Thymus (tissue), 11 donors: Measurements from ENCODE around the gene IST1. TPM values are rescaled to one million over a fixed set of nuclear protein-coding genes. Genes with fewer than 3 reads are reported as not detected.
A peak's percentile ranks its signal among the peaks of the same experiment; 100 is the strongest.
"Not testable (repeated sequence)": the region's sequence is repeated elsewhere in the genome, so short reads cannot be mapped to it uniquely, and the experiment has no call there.

Experiments
- DNase-seq, 9 donors: peaks; one replicate each; pipeline ENCODE4 v3.0.0-alpha.2; 2013; ENCODE audit warnings: low spot score in 9 of 9, low read depth in 6 of 9, missing footprints in 1 of 9
- H3K27ac ChIP-seq, 2 donors: one replicate each; pipeline ENCODE4 v1.5.1; 2013; ENCODE audit warnings: control low read depth in 1 of 2, low read depth in 1 of 2, low read length in 1 of 2, mild to moderate bottlenecking in 1 of 2, moderate library complexity in 1 of 2
- H3K27me3 ChIP-seq, 2 donors: one replicate each; pipeline ENCODE4 v1.5.1; 2013; ENCODE audit warnings: low read length in 1 of 2; ENCODE audit not compliant: control insufficient read depth in 2 of 2, insufficient read depth in 1 of 2
- H3K36me3 ChIP-seq, 2 donors: one replicate each; pipeline ENCODE4 v1.5.1; 2013; ENCODE audit warnings: low read length in 1 of 2, mild to moderate bottlenecking in 1 of 2, moderate library complexity in 1 of 2; ENCODE audit not compliant: control insufficient read depth in 2 of 2, insufficient read depth in 2 of 2
- H3K4me1 ChIP-seq, 2 donors: one replicate each; pipeline ENCODE4 v1.5.1; 2013; ENCODE audit warnings: low read length in 2 of 2; ENCODE audit not compliant: control insufficient read depth in 2 of 2, insufficient read depth in 2 of 2
- H3K4me3 ChIP-seq, 2 donors: one replicate each; pipeline ENCODE4 v1.5.1; 2013; ENCODE audit warnings: low read length in 2 of 2, control low read depth in 1 of 2, mild to moderate bottlenecking in 1 of 2
- H3K9me3 ChIP-seq, 2 donors: one replicate each; pipeline ENCODE4 v1.5.1; 2013; ENCODE audit warnings: low read length in 1 of 2, mild to moderate bottlenecking in 1 of 2; ENCODE audit not compliant: control insufficient read depth in 2 of 2, insufficient read depth in 1 of 2
- WGBS: extraction: QIAGEN DNeasy Blood & Tissue Kit; methylation state at CpG from one replicate; pipeline ENCODE4 v1.1.7; 2013; 5-methylcytosine and 5-hydroxymethylcytosine counted together
- polyA plus RNA-seq: library from polyadenylated mRNA; stranded (reverse); fragments of 200-250 nt; gene quantifications from one replicate; pipeline ENCODE4 v1.2.3, GENCODE V29; 2013
- total RNA-seq: library from RNA; stranded (reverse); fragments of 120-200 nt; gene quantifications from one replicate; pipeline ENCODE4 v1.2.4, GENCODE V29; 2013
- donor health status: healthy.

The IST1 gene
- total and polyA plus RNA-seq, 2 donors, result 134 to 163 TPM

DNA sequence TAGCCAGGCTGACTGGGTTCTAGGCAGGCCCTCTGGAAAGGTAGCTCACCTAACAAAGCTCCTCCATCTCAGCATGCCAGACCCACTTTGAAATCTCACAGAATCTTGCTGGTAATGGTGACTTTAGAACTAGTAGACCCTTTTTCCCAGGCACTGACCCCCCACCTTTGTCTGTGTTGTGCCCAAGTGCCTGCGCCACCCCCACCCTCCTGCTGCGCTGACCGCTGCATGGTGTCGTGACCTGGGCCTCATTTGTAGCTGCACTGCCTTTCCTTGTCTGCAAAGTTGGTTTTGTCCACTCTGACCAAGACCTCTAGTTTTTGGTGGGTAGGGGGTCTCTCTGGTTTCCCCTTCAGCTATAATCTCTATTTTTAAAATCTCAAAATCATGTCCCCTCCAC, 42.8 kb upstream of the IST1 start:
- no peaks in the 10 kb centered on the region for H3K27me3 ChIP-seq
- peak overlapping the region in 1 of 2 donors; percentile 82 for H3K27ac ChIP-seq
- peak overlapping the region in 1 of 2 donors; percentile 8 for H3K4me3 ChIP-seq
- peaks cover 36 to 69% of the 10 kb centered on the region in 2 donors for H3K4me1 ChIP-seq
- peaks cover 55 to 83% of the 10 kb centered on the region in 2 donors for H3K36me3 ChIP-seq
- WGBS, result 98% methylated on average over 4 of the region's 4 CpGs
- H3K9me3 ChIP-seq, result no peaks in the 10 kb centered on the region
- no peak for DNase-seq

DNA sequence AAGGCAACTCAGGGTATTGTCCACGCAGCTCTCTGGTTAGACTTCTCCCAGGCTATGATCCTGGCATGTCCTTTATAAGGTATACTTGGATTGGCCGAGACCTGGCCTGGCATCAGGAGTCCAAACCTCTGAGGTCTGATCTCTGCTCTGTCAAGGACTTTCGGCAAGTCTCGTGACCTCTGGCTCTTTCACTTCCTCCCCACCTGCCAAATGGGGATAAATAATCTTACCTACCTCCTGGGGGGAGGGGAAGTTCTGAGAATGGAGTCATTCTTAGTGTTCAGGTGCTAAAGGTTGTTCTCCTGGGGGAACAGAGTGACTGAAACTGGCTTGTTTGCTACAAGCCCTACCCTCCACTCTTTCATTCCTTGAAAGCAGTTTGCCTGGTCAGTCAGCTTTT, 41.9 kb upstream of the IST1 start:
- H3K4me1 ChIP-seq, result peaks cover 36 to 69% of the 10 kb centered on the region in 2 donors
- no peaks in the 10 kb centered on the region for H3K9me3 ChIP-seq
- H3K27me3 ChIP-seq, result no peaks in the 10 kb centered on the region
- peak in 1 of 9 donors; percentile 39 for DNase-seq
- 63% methylated on average over 4 of the region's 4 CpGs for WGBS
- H3K36me3 ChIP-seq, result peaks cover 55 to 80% of the 10 kb centered on the region in 2 donors
- H3K4me3 ChIP-seq, result no peak overlapping the region
- peak overlapping the region in 1 of 2 donors; percentile 82 for H3K27ac ChIP-seq

DNA sequence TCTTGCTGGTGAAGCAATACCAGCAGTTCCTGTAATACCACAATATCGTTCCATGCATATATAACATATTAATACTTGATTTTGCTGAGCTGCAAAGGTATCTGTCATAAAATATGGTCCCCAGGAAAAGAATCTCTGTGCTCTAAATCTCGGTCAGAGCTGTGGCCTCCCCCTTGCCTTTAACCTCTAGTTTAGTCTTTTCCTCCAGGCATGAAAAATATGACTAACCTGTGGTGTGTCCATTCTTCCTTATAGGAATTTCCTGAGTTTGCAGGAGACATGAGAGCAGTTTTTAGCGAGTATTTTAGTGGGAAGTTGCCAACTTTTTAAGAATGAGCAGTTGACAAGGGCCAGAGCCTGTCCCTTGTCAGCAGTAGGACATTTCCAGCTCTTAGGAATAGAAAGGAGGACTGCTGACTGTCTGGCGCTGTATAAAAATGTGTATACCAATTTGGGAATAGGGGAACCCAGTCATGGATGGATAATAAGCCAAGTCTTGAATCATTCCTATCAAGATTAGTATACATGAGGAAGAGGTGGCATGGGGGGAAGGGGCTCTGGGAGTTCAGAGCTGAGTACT, 40.9 kb upstream of the IST1 start:
- DNase-seq, result no peak
- Histone ChIP-seq H3K27me3 (no peaks in the 10 kb centered on the region), H3K4me3 (no peak overlapping the region), H3K36me3 (peaks cover 50 to 80% of the 10 kb centered on the region in 2 donors), H3K27ac (no peak overlapping the region), H3K4me1 (peaks cover 36 to 69% of the 10 kb centered on the region in 2 donors), H3K9me3 (no peaks in the 10 kb centered on the region)
- 97% methylated on average over 4 of the region's 4 CpGs for WGBS

DNA sequence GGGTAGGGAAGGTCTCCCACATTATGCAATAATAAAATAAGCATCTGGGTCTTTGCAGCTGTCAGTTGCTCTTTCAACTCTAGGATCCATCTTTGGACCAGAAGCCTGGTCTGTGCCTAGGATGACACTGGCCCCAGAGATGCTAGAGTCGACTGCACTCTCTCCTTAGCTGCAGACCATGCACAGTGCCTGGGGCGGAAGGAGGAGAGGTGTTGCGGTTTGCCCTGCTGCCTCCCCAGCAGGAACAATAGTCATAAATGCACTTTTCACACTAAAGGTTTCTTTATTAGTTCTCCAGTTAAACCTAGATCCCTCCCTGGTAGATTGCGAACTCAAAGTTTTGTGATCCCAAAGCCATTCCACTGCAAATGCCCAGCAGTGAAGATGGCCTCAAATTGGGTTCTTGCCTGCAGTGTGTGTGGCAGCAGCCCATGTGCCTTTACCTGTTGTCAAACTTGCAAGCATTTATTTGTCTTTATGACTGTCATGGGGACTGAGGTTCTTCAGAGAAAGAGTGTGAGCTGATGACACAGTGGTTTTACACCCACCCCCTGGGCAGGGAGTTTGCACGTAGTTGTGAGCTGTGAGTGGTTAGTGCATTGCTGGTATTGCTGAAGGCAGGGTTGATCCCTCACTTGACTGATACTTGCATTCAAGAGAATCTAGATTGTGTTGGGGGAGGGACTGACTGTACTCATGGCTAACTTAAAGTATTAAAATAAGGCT, 39.2 kb upstream of the IST1 start:
- no peaks in the 10 kb centered on the region for H3K27me3 ChIP-seq
- peaks cover 44 to 71% of the 10 kb centered on the region in 2 donors for H3K36me3 ChIP-seq
- H3K27ac ChIP-seq, result no peak overlapping the region
- peaks cover 31 to 56% of the 10 kb centered on the region in 2 donors for H3K4me1 ChIP-seq
- WGBS, result 92% methylated on average over 5 of the region's 5 CpGs
- no peaks in the 10 kb centered on the region for H3K9me3 ChIP-seq
- DNase-seq, result no peak
- no peak overlapping the region for H3K4me3 ChIP-seq

DNA sequence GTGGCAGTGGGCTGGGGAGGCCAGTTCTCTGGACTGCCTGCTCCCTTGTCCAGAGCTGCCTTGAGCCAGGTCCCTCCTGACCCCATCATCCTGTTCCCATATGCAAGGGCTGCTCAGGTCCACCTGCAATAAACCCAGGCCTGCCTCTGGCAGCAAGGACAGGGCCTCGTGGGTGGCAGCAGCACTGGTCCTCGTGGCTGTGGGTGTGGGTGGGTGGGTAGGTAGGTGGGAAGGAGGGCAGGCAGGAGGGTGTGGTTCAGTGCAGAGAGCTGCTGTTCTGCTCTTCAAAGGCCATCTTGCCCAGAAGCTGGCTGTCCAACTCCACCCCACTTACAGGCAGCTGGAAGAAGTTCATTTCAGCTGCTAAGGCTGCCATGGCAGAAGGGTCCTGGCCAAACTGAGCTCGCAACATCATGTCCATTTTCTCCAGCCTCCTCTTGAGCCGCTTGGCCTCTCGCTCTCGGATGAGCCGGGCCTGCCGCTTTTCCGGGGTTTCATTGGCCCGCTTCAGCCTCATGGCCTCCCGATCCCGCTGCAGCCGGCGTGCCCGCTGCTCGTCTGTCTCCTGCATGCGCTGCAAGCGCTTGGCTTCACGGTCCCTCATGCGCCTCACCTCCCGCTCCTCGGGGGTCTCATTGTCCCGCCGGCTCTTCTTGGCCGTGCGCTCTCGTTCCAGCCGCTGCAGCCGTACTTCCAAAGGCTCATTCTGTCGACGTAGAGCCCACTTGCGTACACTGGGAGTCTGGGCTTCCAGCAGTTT, 35.4 kb upstream of the IST1 start:
- H3K36me3 ChIP-seq, result peaks cover 27 to 51% of the 10 kb centered on the region in 2 donors
- H3K27ac ChIP-seq, result no peak overlapping the region

DNA sequence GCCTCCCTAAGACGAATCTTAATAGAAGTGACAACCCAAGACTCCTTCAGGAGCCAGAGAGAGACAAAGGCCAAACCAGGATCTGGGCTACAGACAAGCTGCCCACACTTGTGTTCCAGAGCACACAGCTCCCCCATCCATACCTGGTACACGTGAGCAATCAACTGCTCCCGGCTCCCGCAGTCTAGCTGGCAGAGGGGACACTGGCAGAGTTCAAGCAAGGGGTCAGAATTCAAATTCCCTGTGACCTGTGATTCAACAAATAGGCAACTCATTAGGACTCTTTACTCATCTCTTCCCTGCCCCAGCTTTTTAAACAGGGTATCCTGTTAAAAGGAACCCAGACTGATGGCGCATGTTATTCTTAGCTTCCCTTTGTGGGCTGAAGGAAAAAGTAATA, 31.3 kb upstream of the IST1 start:
- no peaks in the 10 kb centered on the region for H3K27me3 ChIP-seq
- H3K4me1 ChIP-seq, result no peaks in the 10 kb centered on the region
- peaks cover 23 to 29% of the 10 kb centered on the region in 2 donors for H3K36me3 ChIP-seq
- no peaks in the 10 kb centered on the region for H3K9me3 ChIP-seq
- H3K27ac ChIP-seq, result no peak overlapping the region
- H3K4me3 ChIP-seq, result no peak overlapping the region
- DNase-seq, result no peak
- WGBS, result 97% methylated on average over 5 of the region's 5 CpGs

More for the DNA sequence above, 35.4 kb upstream of the IST1 start:
- Histone ChIP-seq H3K4me1 (peaks cover 0 to 18% of the 10 kb centered on the region in 2 donors), H3K4me3 (no peak overlapping the region), H3K27me3 (no peaks in the 10 kb centered on the region), H3K9me3 (no peaks in the 10 kb centered on the region)
- no peak for DNase-seq
- WGBS, result 97% methylated on average over 32 of the region's 32 CpGs

DNA sequence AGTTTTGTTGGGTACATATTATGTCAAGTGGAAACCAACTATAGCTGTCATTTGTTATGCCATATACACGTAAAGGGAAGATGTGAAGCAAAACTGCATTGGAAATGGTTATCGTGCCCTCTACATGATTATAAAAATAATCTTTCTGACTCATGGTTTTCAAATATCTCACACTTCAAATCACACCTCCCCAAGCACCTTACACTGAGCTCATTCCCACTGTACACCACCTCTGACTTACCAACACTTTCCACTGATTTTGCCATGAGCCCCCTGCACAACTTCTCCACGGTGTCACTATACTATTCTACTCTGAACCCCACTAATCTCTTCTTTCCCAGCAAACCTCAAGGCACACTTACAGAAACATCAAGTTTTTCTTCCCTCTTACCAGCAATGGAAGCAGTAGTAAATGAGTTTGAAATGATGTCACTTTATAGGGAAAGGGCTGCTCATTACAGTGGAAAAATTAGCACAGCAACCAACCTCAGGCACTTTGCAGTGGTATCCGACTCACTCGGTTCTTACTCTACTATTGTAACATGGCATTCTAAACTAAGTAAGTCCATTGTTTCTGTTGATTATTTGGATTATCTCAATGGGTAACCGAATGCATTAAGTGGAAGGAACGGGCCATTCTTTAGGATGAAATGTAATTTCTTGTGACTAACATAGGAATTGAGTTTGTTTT, 30.0 kb upstream of the IST1 start:
- Histone ChIP-seq H3K27ac (no peak overlapping the region), H3K36me3 (peaks cover 15 to 18% of the 10 kb centered on the region in 2 donors), H3K27me3 (no peaks in the 10 kb centered on the region), H3K4me1 (no peaks in the 10 kb centered on the region), H3K9me3 (no peaks in the 10 kb centered on the region), H3K4me3 (no peak overlapping the region)
- WGBS, result 88% methylated on average over 7 of the region's 7 CpGs
- DNase-seq, result no peak

DNA sequence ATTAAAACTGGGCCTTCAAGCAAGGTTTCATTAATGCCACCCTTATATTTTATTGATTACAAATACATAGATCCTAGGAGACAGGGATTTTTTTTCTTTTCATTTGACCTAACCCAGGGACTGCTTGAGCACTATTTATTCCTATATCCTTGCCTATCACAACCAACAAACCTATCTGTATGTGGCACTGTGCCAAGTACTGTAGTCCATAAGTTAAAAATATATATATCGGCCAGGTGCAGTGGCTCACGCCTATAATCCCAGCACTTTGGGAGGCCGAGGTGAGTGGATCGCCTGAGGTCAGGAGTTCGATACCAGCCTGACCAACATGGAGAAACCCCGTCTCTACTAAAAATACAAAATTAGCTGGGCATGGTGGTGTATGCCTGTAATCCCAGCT, 28.2 kb upstream of the IST1 start:
- not testable (repeated sequence) for H3K4me3 ChIP-seq, DNase-seq, H3K4me1 ChIP-seq, H3K9me3 ChIP-seq, H3K27ac ChIP-seq, H3K27me3 ChIP-seq
- H3K36me3 ChIP-seq, result peaks cover 5 to 15% of the 10 kb centered on the region in 2 donors
- 93% methylated on average over 6 of the region's 6 CpGs for WGBS
